SH-SY5Y (cell line): ENCODE measurements around the gene GALNTL6.

Source experiments
- GATA2 ChIP-seq: IDR thresholded peaks from 2 replicates; pipeline ENCODE4 v1.6.1; 2011; ENCODE audit warnings: mild to moderate bottlenecking, low read depth, low read length
- GATA3 ChIP-seq: IDR thresholded peaks from 2 replicates; pipeline ENCODE4 v1.6.1; 2011; ENCODE audit warnings: low read depth, mild to moderate bottlenecking, low read length, moderate library complexity

DNA sequence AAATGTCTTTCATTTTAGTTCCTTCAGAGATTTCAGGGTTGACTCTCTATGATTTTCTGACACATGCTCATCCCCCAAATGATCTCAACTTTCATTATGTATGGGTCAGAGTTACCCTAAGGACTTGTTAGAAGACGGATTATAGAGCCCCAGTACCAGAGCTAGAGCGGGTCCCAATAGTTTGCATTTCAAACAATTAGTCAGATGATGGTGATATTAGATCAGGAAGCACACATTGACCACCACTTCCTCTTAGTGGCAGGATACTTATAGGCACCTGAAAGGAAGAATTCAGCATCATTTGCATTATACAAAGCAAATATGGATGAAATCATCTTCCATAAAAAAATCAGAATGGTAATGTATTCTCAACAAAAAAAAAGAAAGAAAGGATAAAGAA is 106.1 kb downstream of the GALNTL6 start:
- TF ChIP-seq GATA2 (no peak), GATA3 (no peak)
